Measurements from ENCODE around the gene TMOD1. TPM values are rescaled to one million over a fixed set of nuclear protein-coding genes. Genes with fewer than 3 reads are reported as not detected.
A peak's percentile ranks its signal among the peaks of the same experiment; 100 is the strongest.

TMOD1 gene
- total and polyA plus RNA-seq, 2 of the 13 experiments (the other 11 are each of a cell fraction or from before 2014, with no cell fraction given), result 0.04 to 0.07 TPM

GRCh38 chr9:97598461-97599288, 97.2 kb downstream of the TMOD1 start:
- intact Hi-C loops (cut with micrococcal nuclease; ENCODE audit: unreplicated experiment), result loop anchor here (1.0 to 5.0 kb wide), 2 partner anchors 130 to 741 kb away; no protein-coding TSS in a partner anchor
- Histone ChIP-seq H3K79me2 (ENCODE audit: insufficient read depth, low read length) (no peaks in the 10 kb centered on the region), H3K9ac (ENCODE audit: insufficient read depth, low read depth, low read length) (no peak overlapping the region), H2AFZ (ENCODE audit: low read length) (no peak overlapping the region), H3K27me3 (ENCODE audit: control insufficient read depth in 1 of 2, insufficient read depth in 2 of 2, low read length in 2 of 2) (no peaks in the 10 kb centered on the region), H3K4me1 (ENCODE audit: insufficient read depth, low read length) (peaks cover 6% of the 10 kb centered on the region), H4K20me1 (ENCODE audit: insufficient read depth, low read length) (no peaks in the 10 kb centered on the region), H3K27ac (ENCODE audit: extremely low read length, insufficient read depth, low read length) (no peak overlapping the region), H3K4me2 (ENCODE audit: low read depth, low read length) (peak overlapping the region; percentile 10; the same call in 1 of the 2 replicates), H3K9me3 (ENCODE audit: low read length) (no peaks in the 10 kb centered on the region), H3K36me3 (replicated peaks in 1 of 2; ENCODE audit: control insufficient read depth in 1 of 2, insufficient read depth in 2 of 2, low read length in 2 of 2) (peaks cover 16 to 30% of the 10 kb centered on the region in 2 experiments), H3K4me3 (replicated peaks in 1 of 3; ENCODE audit: insufficient read depth in 1 of 3, low read depth in 2 of 3, low read length in 3 of 3) (no peak overlapping the region)
- DNase-seq (ENCODE audit: low spot score) (peak; percentile 69), FAIRE-seq (peak; percentile 89), ATAC-seq (peak; percentile 91)
- 21% methylated on average over 11 of the region's 11 CpGs for WGBS (ENCODE audit: low lambda C conversion rate)
- BruUV-seq (replicated peaks), result no TSS peak
- ChIA-PET POLR2A (interaction anchor here (1.7 kb wide), 1 partner anchor 212 kb away, joined by 11 read pairs; no protein-coding TSS in a partner anchor), CTCF (ENCODE audit: low intra/inter-chr PET ratio, low total read pairs) (interaction anchor here (1.2 to 3.4 kb wide), 2 partner anchors 97 to 130 kb away, joined by 3 to 23 read pairs; partner anchors contain the start of gene TMOD1)
- in situ Hi-C loops (cut with HindIII; ENCODE audit: extremely low pct_ligation_motif_present, low pct_unique_long_range_greater_than_20kb), result loop anchor here (10.0 kb wide), 1 partner anchor 134 kb away; no protein-coding TSS in a partner anchor
- no peak for TF ChIP-seq ZFP90 (CRISPR knock-in tag; IDR thresholded peaks at IDR 0.05; ENCODE audit: borderline replicate concordance)
- peak; percentile 19; the same call in 1 of the 2 replicates for TF ChIP-seq RXRB (CRISPR knock-in tag; IDR thresholded peaks at IDR 0.05; ENCODE audit: borderline replicate concordance)
- peak; percentile 45; the same call in 1 of the 2 replicates for TF ChIP-seq ETV5 (CRISPR knock-in tag; IDR thresholded peaks at IDR 0.05; ENCODE audit: borderline replicate concordance)
- 0 out of 2 replicates have a peak, but pooled peaks have one; percentile 70 for TF ChIP-seq SSRP1 (CRISPR knock-in tag; IDR thresholded peaks at IDR 0.05)
- no peak for TF ChIP-seq ZNF337 (CRISPR knock-in tag; IDR thresholded peaks at IDR 0.05; ENCODE audit: borderline replicate concordance, low read depth)
- TF ChIP-seq SNAPC2 (CRISPR knock-in tag; IDR thresholded peaks at IDR 0.05), result no peak
- TF ChIP-seq SMAD3 (CRISPR knock-in tag; IDR thresholded peaks at IDR 0.05), result 0 out of 2 replicates have a peak, but pooled peaks have one; percentile 25
- TF ChIP-seq AHDC1 (CRISPR knock-in tag; IDR thresholded peaks at IDR 0.05; ENCODE audit: borderline replicate concordance), result no peak
- 0 out of 4 replicates have a peak, but pooled peaks of 1 of the 2 experiments have one; percentile 48 for TF ChIP-seq HMGXB4 (CRISPR knock-in tag; IDR thresholded peaks at IDR 0.05; ENCODE audit: borderline replicate concordance in 1 of 2, low read depth in 1 of 2)
- peak; percentile 67; the same call in 1 of the 2 replicates for TF ChIP-seq ZNF362 (CRISPR knock-in tag; IDR thresholded peaks at IDR 0.05; ENCODE audit: borderline replicate concordance)
- TF ChIP-seq RAD21 (CRISPR knock-in tag; IDR thresholded peaks at IDR 0.05), result peak; percentile 53; the same call in 1 of the 2 replicates
- no peak for TF ChIP-seq NCOA1 (CRISPR knock-in tag; IDR thresholded peaks at IDR 0.05)
